Type B pancreatic cell (in vitro differentiated cells): Measurements from ENCODE around the gene KDM4B. TPM values are rescaled to one million over a fixed set of nuclear protein-coding genes. Genes with fewer than 3 reads are reported as not detected.
"Not testable (repeated sequence)": the region's sequence is repeated elsewhere in the genome, so short reads cannot be mapped to it uniquely, and the experiment has no call there.

Experiments
- DNase-seq: peaks from one replicate; pipeline ENCODE4 v3.0.0; 2021; ENCODE audit warnings: mixed read lengths; ENCODE audit not compliant: unreplicated experiment; ENCODE audit errors: extremely low spot score
- H3K27ac Mint-ChIP-seq: 2 replicates; pipeline ENCODE4 v1.8.0; 2021; ENCODE audit warnings: mild to moderate bottlenecking, mixed read lengths
- H3K27me3 Mint-ChIP-seq: 2 replicates; pipeline ENCODE4 v1.8.0; 2021; ENCODE audit warnings: mixed read lengths
- H3K36me3 Mint-ChIP-seq: 2 replicates; pipeline ENCODE4 v1.8.0; 2021; ENCODE audit warnings: mixed read lengths
- H3K4me1 Mint-ChIP-seq: one replicate; pipeline ENCODE4 v1.8.0; 2021; ENCODE audit warnings: mixed read lengths; ENCODE audit not compliant: unreplicated experiment
- H3K4me3 Mint-ChIP-seq: 2 replicates; pipeline ENCODE4 v1.8.0; 2021; ENCODE audit warnings: mild to moderate bottlenecking, mixed read lengths
- H3K9me3 Mint-ChIP-seq: 2 replicates; pipeline ENCODE4 v1.8.0; 2021; ENCODE audit warnings: mixed read lengths
- total RNA-seq: library from RNA; stranded (reverse); gene quantifications from 2 replicates; pipeline ENCODE4 v1.2.1, GENCODE V29; 2021; ENCODE audit warnings: low replicate concordance
- TF ChIP-seq, protein P1 (sequence below): fragments of 200-600 bp; sonication (generic); conservative IDR thresholded peaks from 2 replicates; pipeline ENCODE4 v1.5.0; 2021; ENCODE audit warnings: antibody characterized with exemption, mild to moderate bottlenecking

The KDM4B gene
- total RNA-seq, 1 donor from 2014 or later = 48.8 TPM

DNA sequence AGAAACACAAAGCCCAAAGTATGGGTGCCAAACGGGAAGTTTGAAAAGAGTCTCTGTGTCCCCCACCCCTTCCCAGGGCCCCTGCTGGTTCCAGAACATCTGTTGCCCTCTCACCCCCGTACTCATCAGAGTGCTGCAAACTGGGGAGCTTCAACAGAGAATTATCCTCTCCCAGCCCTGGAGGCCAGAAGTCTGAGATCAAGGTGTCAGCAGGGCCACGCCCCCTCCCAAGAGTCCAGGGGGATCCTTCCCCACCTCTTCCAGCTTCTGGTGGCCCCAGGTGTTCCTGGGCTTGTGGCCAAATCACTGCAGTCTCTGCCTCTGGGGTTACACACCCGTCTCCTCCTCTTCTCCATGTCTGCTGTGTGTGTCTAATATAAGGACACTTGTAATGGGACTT lies 188.3 kb downstream of the KDM4B start:
- no peak overlapping the region for H3K4me3 Mint-ChIP-seq
- no peak overlapping the region for H3K27ac Mint-ChIP-seq
- DNase-seq = no peak
- no peaks in the 10 kb centered on the region for H3K36me3 Mint-ChIP-seq
- no peaks in the 10 kb centered on the region for H3K9me3 Mint-ChIP-seq
- H3K4me1 Mint-ChIP-seq = peaks cover 5% of the 10 kb centered on the region
- TF ChIP-seq, protein P1, sequence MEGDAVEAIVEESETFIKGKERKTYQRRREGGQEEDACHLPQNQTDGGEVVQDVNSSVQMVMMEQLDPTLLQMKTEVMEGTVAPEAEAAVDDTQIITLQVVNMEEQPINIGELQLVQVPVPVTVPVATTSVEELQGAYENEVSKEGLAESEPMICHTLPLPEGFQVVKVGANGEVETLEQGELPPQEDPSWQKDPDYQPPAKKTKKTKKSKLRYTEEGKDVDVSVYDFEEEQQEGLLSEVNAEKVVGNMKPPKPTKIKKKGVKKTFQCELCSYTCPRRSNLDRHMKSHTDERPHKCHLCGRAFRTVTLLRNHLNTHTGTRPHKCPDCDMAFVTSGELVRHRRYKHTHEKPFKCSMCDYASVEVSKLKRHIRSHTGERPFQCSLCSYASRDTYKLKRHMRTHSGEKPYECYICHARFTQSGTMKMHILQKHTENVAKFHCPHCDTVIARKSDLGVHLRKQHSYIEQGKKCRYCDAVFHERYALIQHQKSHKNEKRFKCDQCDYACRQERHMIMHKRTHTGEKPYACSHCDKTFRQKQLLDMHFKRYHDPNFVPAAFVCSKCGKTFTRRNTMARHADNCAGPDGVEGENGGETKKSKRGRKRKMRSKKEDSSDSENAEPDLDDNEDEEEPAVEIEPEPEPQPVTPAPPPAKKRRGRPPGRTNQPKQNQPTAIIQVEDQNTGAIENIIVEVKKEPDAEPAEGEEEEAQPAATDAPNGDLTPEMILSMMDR = no peak
- no peaks in the 10 kb centered on the region for H3K27me3 Mint-ChIP-seq

DNA sequence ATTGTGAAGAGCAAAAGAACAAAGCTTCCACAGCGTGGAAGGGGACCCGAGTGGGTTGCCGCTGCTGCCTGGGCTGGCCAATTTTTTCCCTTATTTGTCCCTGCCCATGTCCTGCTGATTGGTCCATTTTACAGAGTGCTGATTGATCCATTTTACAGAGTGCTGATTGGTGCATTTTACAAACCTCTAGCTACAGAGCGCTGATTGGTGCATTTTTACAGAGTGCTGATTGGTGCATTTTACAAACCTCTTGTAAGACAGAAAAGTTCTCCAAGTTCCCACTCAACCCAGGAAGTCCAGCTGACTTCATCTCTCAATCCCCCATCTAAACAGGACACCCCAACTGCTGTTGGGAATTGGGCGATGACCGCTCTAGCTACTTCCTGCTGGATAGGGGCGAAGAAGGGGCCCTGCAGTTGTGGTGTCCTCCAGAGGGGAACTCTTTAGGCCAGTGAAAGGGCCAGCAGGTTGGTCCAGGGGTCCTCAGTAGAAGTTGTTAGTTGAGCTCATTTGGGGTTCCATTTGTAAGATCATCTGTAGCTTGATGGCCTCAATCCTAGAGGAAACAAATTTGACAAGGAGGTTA lies 189.7 kb downstream of the KDM4B start:
- not testable (repeated sequence) for DNase-seq, H3K9me3 Mint-ChIP-seq, H3K4me1 Mint-ChIP-seq, H3K27ac Mint-ChIP-seq, H3K36me3 Mint-ChIP-seq, H3K4me3 Mint-ChIP-seq, H3K27me3 Mint-ChIP-seq

DNA sequence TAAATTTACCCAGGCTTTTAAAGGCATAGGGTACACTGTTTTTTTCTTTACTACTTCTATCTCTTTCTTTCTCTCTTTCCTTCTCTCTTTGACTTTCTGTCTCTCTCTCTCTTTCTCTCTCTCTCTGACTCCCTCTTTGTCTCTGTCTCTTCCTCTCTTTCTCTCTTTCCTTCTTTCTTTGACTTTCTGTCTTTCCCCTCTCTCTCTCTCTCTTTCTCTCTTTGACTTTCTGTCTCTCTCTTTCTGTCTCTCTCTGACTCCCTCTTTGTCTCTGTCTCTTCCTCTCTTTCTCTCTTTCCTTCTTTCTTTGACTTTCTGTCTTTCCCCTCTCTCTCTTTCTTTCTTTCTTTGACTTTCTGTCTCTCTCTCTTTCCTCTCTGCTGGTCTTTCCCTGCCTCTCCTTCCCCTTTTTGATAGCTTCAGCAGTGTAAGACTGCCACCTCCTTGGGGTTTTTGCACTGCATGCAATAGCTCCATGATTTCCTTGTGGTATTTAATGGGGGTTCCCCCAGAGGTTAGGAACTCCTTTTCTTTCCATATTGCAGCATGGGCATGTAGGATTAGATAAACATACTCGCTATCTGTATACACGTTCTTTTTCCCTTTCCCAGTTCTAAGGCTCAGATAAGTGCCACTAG lies 191.4 kb downstream of the KDM4B start:
- H3K27me3 Mint-ChIP-seq, DNase-seq, H3K9me3 Mint-ChIP-seq, H3K36me3 Mint-ChIP-seq, H3K27ac Mint-ChIP-seq, H3K4me3 Mint-ChIP-seq: not testable (repeated sequence)
- peaks cover 14% of the 10 kb centered on the region for H3K4me1 Mint-ChIP-seq

DNA sequence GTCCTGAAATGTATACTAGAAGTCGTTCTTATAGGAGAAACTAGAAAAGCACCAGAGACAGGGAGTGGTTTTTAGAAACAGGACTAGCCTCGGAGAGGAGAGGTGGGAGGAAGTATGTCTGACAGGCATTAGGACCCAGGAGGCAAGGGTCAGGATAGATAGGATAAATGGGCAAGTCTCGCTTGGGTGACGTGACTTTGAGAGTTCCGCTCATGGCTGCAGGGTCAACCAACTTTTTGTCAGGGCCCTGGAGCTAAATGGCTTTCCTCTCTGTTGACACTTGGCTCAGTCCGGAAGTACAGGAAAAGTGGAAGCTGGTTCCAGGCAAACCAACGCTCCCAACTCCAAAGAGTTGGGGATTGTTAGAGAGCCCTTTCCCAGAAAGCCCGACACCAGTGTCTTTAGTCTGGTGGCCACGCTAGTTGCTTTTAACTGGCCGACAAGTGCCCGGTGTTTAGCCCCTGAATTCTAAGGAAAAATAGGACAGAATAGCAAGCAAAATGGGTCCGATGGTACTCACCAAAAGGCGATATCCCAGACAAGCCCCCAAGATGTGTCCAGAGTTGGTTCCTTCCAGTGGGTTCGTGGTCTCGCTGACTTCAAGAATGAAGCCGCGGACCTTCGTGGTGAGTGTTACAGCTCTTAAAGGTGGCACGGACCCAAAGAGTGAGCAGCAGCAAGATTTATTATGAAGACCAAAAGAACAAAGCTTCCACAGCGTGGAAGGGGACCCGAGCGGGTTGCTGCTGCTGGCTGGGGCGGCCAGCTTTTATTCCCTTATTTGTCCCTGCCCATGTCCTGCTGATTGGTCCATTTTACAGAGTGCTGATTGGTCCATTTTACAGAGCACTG lies 196.2 kb downstream of the KDM4B start:
- DNase-seq, H3K36me3 Mint-ChIP-seq, H3K9me3 Mint-ChIP-seq, H3K4me3 Mint-ChIP-seq: not testable (repeated sequence)
- peaks cover 10% of the 10 kb centered on the region for H3K4me1 Mint-ChIP-seq
- peaks cover 17% of the 10 kb centered on the region for H3K27me3 Mint-ChIP-seq
- peak overlapping the region; percentile 8 for H3K27ac Mint-ChIP-seq

DNA sequence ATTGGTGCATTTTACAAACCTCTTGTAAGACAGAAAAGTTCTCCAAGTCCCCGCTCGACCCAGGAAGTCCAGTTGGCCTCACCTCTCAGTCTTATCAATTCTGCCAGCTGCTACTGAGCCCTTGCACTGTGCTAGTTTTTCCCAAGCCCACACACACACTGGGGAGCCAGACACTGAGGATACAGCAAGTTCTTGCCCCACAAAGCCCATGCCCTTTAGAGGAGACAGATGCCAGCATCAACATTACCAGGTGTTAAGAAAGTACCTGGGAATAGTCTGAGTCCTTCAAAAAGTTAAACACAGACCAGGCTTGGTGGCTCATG lies 196.7 kb downstream of the KDM4B start:
- Mint-ChIP-seq H3K4me1 (peaks cover 10% of the 10 kb centered on the region), H3K9me3 (no peaks in the 10 kb centered on the region), H3K4me3 (no peak overlapping the region), H3K27ac (no peak overlapping the region), H3K27me3 (peaks cover 17% of the 10 kb centered on the region), H3K36me3 (peaks cover 4% of the 10 kb centered on the region)
- no peak for DNase-seq
- TF ChIP-seq, protein P1 = no peak

DNA sequence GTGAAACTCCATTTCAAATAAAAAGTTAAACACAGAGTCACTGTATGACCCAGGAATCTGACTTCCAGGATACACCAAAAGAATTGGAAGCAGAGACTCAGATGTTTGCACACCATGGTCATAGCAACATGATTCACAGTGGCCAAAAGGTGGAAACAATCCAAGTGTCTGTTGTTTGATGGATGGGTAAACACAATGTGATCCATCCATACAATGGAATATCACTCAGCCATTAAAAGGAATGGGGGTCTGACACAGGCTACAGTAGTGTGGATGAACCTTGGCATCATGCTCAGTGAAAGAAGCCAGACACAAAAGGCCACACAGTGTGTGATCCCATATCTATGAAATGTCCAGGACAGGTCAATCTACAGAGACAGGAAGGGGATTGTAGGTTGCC lies 197.3 kb downstream of the KDM4B start:
- DNase-seq = no peak
- H3K9me3 Mint-ChIP-seq = no peaks in the 10 kb centered on the region
- H3K27ac Mint-ChIP-seq = no peak overlapping the region
- no peak overlapping the region for H3K4me3 Mint-ChIP-seq
- H3K4me1 Mint-ChIP-seq = peaks cover 11% of the 10 kb centered on the region
- H3K36me3 Mint-ChIP-seq = peaks cover 4% of the 10 kb centered on the region
- TF ChIP-seq, protein P1 = no peak
- H3K27me3 Mint-ChIP-seq = peaks cover 17% of the 10 kb centered on the region

DNA sequence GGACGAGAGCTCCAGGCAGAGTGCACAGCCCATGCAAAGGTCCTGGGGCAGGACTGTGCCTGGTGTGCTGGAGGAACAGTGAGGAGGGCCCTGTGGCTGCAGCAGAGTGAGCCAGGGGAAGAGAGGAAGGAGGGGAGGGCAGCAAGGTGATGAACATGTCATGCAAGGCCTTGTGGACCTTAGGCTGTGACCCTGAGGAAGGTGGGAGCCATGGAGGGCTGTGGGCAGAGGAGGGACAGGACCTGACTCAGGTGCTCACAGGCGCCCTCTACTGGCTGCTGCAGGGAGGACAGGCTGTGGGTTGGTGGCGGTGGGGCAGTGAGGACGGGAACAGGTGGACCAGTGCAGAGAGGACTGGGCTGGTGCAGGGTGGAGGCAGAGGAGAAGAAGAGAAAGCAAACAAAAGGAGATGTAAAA lies 201.4 kb downstream of the KDM4B start:
- Mint-ChIP-seq H3K4me3 (no peak overlapping the region), H3K27ac (peak overlapping the region; percentile 35), H3K27me3 (peaks cover 16% of the 10 kb centered on the region), H3K4me1 (peaks cover 10% of the 10 kb centered on the region), H3K9me3 (peaks cover 3% of the 10 kb centered on the region), H3K36me3 (peaks cover 4% of the 10 kb centered on the region)
- TF ChIP-seq, protein P1 = peak; percentile 72
- no peak for DNase-seq
